Activated CD4-positive, alpha-beta T cell treated with anti-CD3 and anti-CD28 coated beads for 1 hour (primary cell): ENCODE results near the gene FSTL5.

Source experiments
- DNase-seq: peaks from one replicate; pipeline ENCODE4 v3.0.0-alpha.2; 2020

Gene FSTL5

GRCh38 chr4:161428180-161428965 lies 735.4 kb downstream of the FSTL5 start:
- no peak for DNase-seq

GRCh38 chr4:161419822-161420221 lies 744.0 kb downstream of the FSTL5 start:
- DNase-seq: no peak

GRCh38 chr4:161411901-161412300 lies 751.9 kb downstream of the FSTL5 start:
- DNase-seq: no peak

- DNase-seq: no peak
Measured at GRCh38 chr4:161404346-161405110, 759.3 kb downstream of the FSTL5 start.

- no peak for DNase-seq
Measured at GRCh38 chr4:161403781-161404180, 760.0 kb downstream of the FSTL5 start.

- no peak for DNase-seq
Measured at GRCh38 chr4:161393602-161394001, 770.2 kb downstream of the FSTL5 start.

- DNase-seq: no peak
Measured at GRCh38 chr4:161382655-161383054, 781.1 kb downstream of the FSTL5 start.

GRCh38 chr4:161376275-161376674 lies 787.5 kb downstream of the FSTL5 start:
- DNase-seq: no peak

- DNase-seq: no peak
Measured at GRCh38 chr4:161364681-161365080, 799.1 kb downstream of the FSTL5 start.

GRCh38 chr4:161360982-161361381 lies 802.8 kb downstream of the FSTL5 start:
- DNase-seq: no peak

GRCh38 chr4:161359491-161359890 lies 804.3 kb downstream of the FSTL5 start:
- DNase-seq: no peak

- DNase-seq: no peak
Measured at GRCh38 chr4:161356351-161356750, 807.4 kb downstream of the FSTL5 start.

GRCh38 chr4:161350946-161351345 lies 812.9 kb downstream of the FSTL5 start:
- DNase-seq: no peak

- no peak for DNase-seq
Measured at GRCh38 chr4:161345741-161346140, 818.1 kb downstream of the FSTL5 start.

GRCh38 chr4:161343569-161343950 lies 820.2 kb downstream of the FSTL5 start:
- no peak for DNase-seq

GRCh38 chr4:161342881-161343568 lies 820.8 kb downstream of the FSTL5 start:
- DNase-seq: no peak

GRCh38 chr4:161336621-161337020 lies 827.2 kb downstream of the FSTL5 start:
- no peak for DNase-seq

- no peak for DNase-seq
Measured at GRCh38 chr4:161336016-161336530, 827.7 kb downstream of the FSTL5 start.
